Esophagus mucosa (tissue), 1 donor: ENCODE measurements around the gene TXNL1. TPM values are rescaled to one million over a fixed set of nuclear protein-coding genes. Genes with fewer than 3 reads are reported as not detected.

Experiments used
- ATAC-seq: fragments of 200-7000 bp; cut with Tn5 transposase; one replicate; pipeline ENCODE4 v1.9.1; 2020
- total RNA-seq: library from RNA; stranded (reverse); gene quantifications from one replicate; pipeline ENCODE4 v1.2.4, GENCODE V29; 2023
- donor health status: DM: yes; HTN: yes; CAD: no.

Gene TXNL1
- total RNA-seq, 1 donor from 2014 or later: 56.9 TPM

GRCh38 chr18:56568986-56569385 lies 69.4 kb downstream of the TXNL1 start:
- no peak for ATAC-seq

GRCh38 chr18:56565551-56566345 lies 72.6 kb downstream of the TXNL1 start:
- no peak for ATAC-seq

GRCh38 chr18:56565046-56565445 lies 73.3 kb downstream of the TXNL1 start:
- ATAC-seq: no peak

- ATAC-seq: no peak
These were observed 74.8 kb downstream of the TXNL1 start for GRCh38 chr18:56563568-56563967.

GRCh38 chr18:56562479-56562878 lies 75.9 kb downstream of the TXNL1 start:
- ATAC-seq: no peak

- ATAC-seq: no peak
These were observed 77.4 kb downstream of the TXNL1 start for GRCh38 chr18:56560992-56561391.

- ATAC-seq: no peak
These were observed 79.3 kb downstream of the TXNL1 start for GRCh38 chr18:56559044-56559443.

- ATAC-seq: no peak
These were observed 81.5 kb downstream of the TXNL1 start for GRCh38 chr18:56556907-56557306.

- ATAC-seq: no peak
These were observed 88.3 kb downstream of the TXNL1 start for GRCh38 chr18:56550121-56550520.

Other genes starting within 250 kb of the TXNL1 start
- gene WDR7, start 12.8 kb upstream of the TXNL1 start, total RNA-seq: 12.8 TPM